Bronchial epithelial cell (primary cell): Measurements from ENCODE around the gene ZC3H7B. TPM values are rescaled to one million over a fixed set of nuclear protein-coding genes. Genes with fewer than 3 reads are reported as not detected.

Experiments used
- DNase-seq: peaks from one replicate; pipeline ENCODE4 v3.0.0-alpha.2; 2010; ENCODE audit warnings: low read depth
- FAIRE-seq: peaks from 2 replicates; lab custom pipeline; 2011; peaks lifted over from hg19 to GRCh38; lab: Jason Lieb, UNC
- H3K27me3 ChIP-seq: 2 replicates; pipeline ENCODE4 v1.5.1; 2011; ENCODE audit warnings: low read length; ENCODE audit not compliant: control insufficient read depth, insufficient read depth
- H3K36me3 ChIP-seq: 2 replicates; pipeline ENCODE4 v1.5.1; 2011; ENCODE audit warnings: low read length; ENCODE audit not compliant: control insufficient read depth, insufficient read depth
- H3K4me3 ChIP-seq: 2 replicates; pipeline ENCODE4 v1.5.1; 2011; ENCODE audit warnings: mild to moderate bottlenecking, low read depth, low read length, control low read depth
- CTCF ChIP-seq: IDR thresholded peaks from 2 replicates; pipeline ENCODE4 v1.5.1; 2011; ENCODE audit warnings: mild to moderate bottlenecking, moderate library complexity, low read length, control low read depth, inconsistent platforms; ENCODE audit not compliant: insufficient read depth, severe bottlenecking
- total RNA-seq: library from RNA; depleted of rRNA; stranded (reverse); fragments of >200 nt; gene quantifications from 2 replicates; pipeline ENCODE4 v1.2.1, GENCODE V29; 2014

Gene ZC3H7B
- total RNA-seq, 1 donor from 2014 or later, result 14.5 TPM

GRCh38 chr22:41355895-41356294 is 54.6 kb downstream of the ZC3H7B start:
- FAIRE-seq (no peak), DNase-seq (no peak)
- H3K27me3 ChIP-seq, result no peaks in the 10 kb centered on the region
- peaks cover 35% of the 10 kb centered on the region for H3K36me3 ChIP-seq
- TF ChIP-seq CTCF, result no peak
- no peak overlapping the region for H3K4me3 ChIP-seq

GRCh38 chr22:41356430-41357028 is 55.2 kb downstream of the ZC3H7B start:
- no peaks in the 10 kb centered on the region for H3K27me3 ChIP-seq
- no peak overlapping the region for H3K4me3 ChIP-seq
- TF ChIP-seq CTCF, result no peak
- no peak for FAIRE-seq
- peaks cover 28% of the 10 kb centered on the region for H3K36me3 ChIP-seq
- no peak for DNase-seq

GRCh38 chr22:41357191-41357590 is 55.9 kb downstream of the ZC3H7B start:
- no peak for FAIRE-seq
- H3K36me3 ChIP-seq, result peaks cover 28% of the 10 kb centered on the region

GRCh38 chr22:41358927-41359326 is 57.6 kb downstream of the ZC3H7B start:
- Histone ChIP-seq H3K36me3 (peaks cover 22% of the 10 kb centered on the region), H3K27me3 (no peaks in the 10 kb centered on the region), H3K4me3 (no peak overlapping the region)
- TF ChIP-seq CTCF, result no peak
- FAIRE-seq, result no peak
- no peak for DNase-seq

More at GRCh38 chr22:41357191-41357590, 55.9 kb downstream of the ZC3H7B start:
- Histone ChIP-seq H3K4me3 (no peak overlapping the region), H3K27me3 (no peaks in the 10 kb centered on the region)
- no peak for TF ChIP-seq CTCF
- no peak for DNase-seq

GRCh38 chr22:41359376-41359775 is 58.1 kb downstream of the ZC3H7B start:
- H3K27me3 ChIP-seq, result no peaks in the 10 kb centered on the region

More at GRCh38 chr22:41359376-41359775, 58.1 kb downstream of the ZC3H7B start:
- Histone ChIP-seq H3K4me3 (no peak overlapping the region), H3K36me3 (peaks cover 21% of the 10 kb centered on the region)
- TF ChIP-seq CTCF, result no peak
- DNase-seq (no peak), FAIRE-seq (no peak)
